Hepatocyte (in vitro differentiated cells): ENCODE data around the gene MORC2. TPM values are rescaled to one million over a fixed set of nuclear protein-coding genes. Genes with fewer than 3 reads are reported as not detected.

Experiments
- DNase-seq: peaks from one replicate; pipeline ENCODE4 v3.0.0-alpha.2; 2016; ENCODE audit warnings: low spot score
- H2AFZ ChIP-seq: fragments of 200-600 bp; sonication (generic); 2 replicates; pipeline ENCODE4 v1.6.0; 2016; ENCODE audit warnings: antibody characterized with exemption, mild to moderate bottlenecking
- H3K27ac ChIP-seq: fragments of 200-600 bp; sonication (generic); 2 replicates; pipeline ENCODE4 v1.5.1; 2016; ENCODE audit warnings: mild to moderate bottlenecking
- H3K27me3 ChIP-seq: fragments of 200-600 bp; sonication (generic); 2 replicates; pipeline ENCODE4 v1.6.1; 2016
- H3K36me3 ChIP-seq: fragments of 200-600 bp; sonication (generic); replicated peaks from 2 replicates; pipeline ENCODE4 v1.5.1; 2016; ENCODE audit warnings: low read depth; ENCODE audit not compliant: insufficient read depth
- H3K4me1 ChIP-seq: fragments of 200-600 bp; sonication (generic); 2 replicates; pipeline ENCODE4 v1.5.1; 2016; ENCODE audit warnings: mild to moderate bottlenecking, moderate library complexity; ENCODE audit not compliant: insufficient read depth
- H3K4me2 ChIP-seq: fragments of 200-600 bp; sonication (generic); 2 replicates; pipeline ENCODE4 v1.6.0; 2016
- H3K4me3 ChIP-seq: fragments of 200-600 bp; sonication (generic); 2 replicates; pipeline ENCODE4 v1.5.1; 2016; ENCODE audit warnings: mild to moderate bottlenecking
- H3K79me2 ChIP-seq: fragments of 200-600 bp; sonication (generic); 2 replicates; pipeline ENCODE4 v1.6.0; 2017; ENCODE audit warnings: mild to moderate bottlenecking
- H3K9me2 ChIP-seq: fragments of 200-600 bp; sonication (generic); replicated peaks from 2 replicates; pipeline ENCODE4 v1.6.0; 2017; ENCODE audit warnings: mild to moderate bottlenecking; ENCODE audit not compliant: insufficient read depth
- H3K9me3 ChIP-seq: fragments of 200-600 bp; sonication (generic); 2 replicates; pipeline ENCODE4 v1.5.1; 2016; ENCODE audit warnings: low read depth, mild to moderate bottlenecking
- H4K20me1 ChIP-seq: fragments of 200-600 bp; sonication (generic); 2 replicates; pipeline ENCODE4 v1.6.0; 2016; ENCODE audit warnings: mild to moderate bottlenecking; ENCODE audit not compliant: insufficient read depth, poor library complexity, severe bottlenecking
- CTCF ChIP-seq: fragments of 200-600 bp; sonication (generic); IDR thresholded peaks from 2 replicates; pipeline ENCODE4 v1.5.1; 2016; ENCODE audit warnings: antibody characterized with exemption, mild to moderate bottlenecking; ENCODE audit not compliant: poor library complexity
- EZH2 ChIP-seq: fragments of 200-600 bp; sonication (generic); IDR thresholded peaks from 2 replicates; pipeline ENCODE4 v1.6.1; 2016; ENCODE audit warnings: antibody characterized with exemption, mild to moderate bottlenecking, borderline replicate concordance
- EZH2phosphoT487 ChIP-seq: fragments of 200-600 bp; sonication (generic); IDR thresholded peaks from one replicate; pipeline ENCODE4 v1.6.1; 2018; ENCODE audit warnings: antibody characterized with exemption, mild to moderate bottlenecking, low read depth, moderate library complexity; ENCODE audit not compliant: unreplicated experiment, severe bottlenecking
- WGBS: methylation state at CpG from one replicate; pipeline ENCODE4 v1.1.6; 2016; ENCODE audit warnings: low lambda C conversion rate; ENCODE audit errors: missing lambda C conversion rate; 5-methylcytosine and 5-hydroxymethylcytosine counted together
- polyA plus RNA-seq: library from polyadenylated mRNA; unstranded; fragments of >200 nt; fragmentation: Nextera tagmentation; extraction: Ambion mirVana; gene quantifications from 2 replicates; pipeline ENCODE4 v1.2.1, GENCODE V29; 2016
- total RNA-seq: library from RNA; depleted of rRNA; stranded (reverse); fragments of >200 nt; gene quantifications from 2 replicates; pipeline ENCODE4 v1.2.3, GENCODE V29; 2014

Gene MORC2
- total and polyA plus RNA-seq, 2 experiments from 2014 or later: 15.6 to 24.0 TPM

- H2AFZ ChIP-seq: no peak overlapping the region
- no peaks in the 10 kb centered on the region for H3K27me3 ChIP-seq
- TF ChIP-seq EZH2phosphoT487 (no peak), CTCF (no peak), EZH2 (no peak)
- H3K4me3 ChIP-seq: no peak overlapping the region
- DNase-seq: no peak
- H3K4me1 ChIP-seq: no peaks in the 10 kb centered on the region
- 98% methylated on average over 9 of the region's 9 CpGs for WGBS
- H3K4me2 ChIP-seq: no peak overlapping the region
- no peaks in the 10 kb centered on the region for H3K9me2 ChIP-seq
- no peaks in the 10 kb centered on the region for H3K79me2 ChIP-seq
- H3K36me3 ChIP-seq: no peaks in the 10 kb centered on the region
- no peak overlapping the region for H3K27ac ChIP-seq
- no peaks in the 10 kb centered on the region for H3K9me3 ChIP-seq
- no peaks in the 10 kb centered on the region for H4K20me1 ChIP-seq
These were observed 45.2 kb downstream of the MORC2 start for GRCh38 chr22:30923168-30923900.

GRCh38 chr22:30922151-30922611 is 46.4 kb downstream of the MORC2 start:
- Histone ChIP-seq H3K9me3 (no peaks in the 10 kb centered on the region), H3K4me3 (no peak overlapping the region), H3K9me2 (no peaks in the 10 kb centered on the region), H3K4me1 (no peaks in the 10 kb centered on the region), H2AFZ (no peak overlapping the region), H4K20me1 (no peaks in the 10 kb centered on the region), H3K27me3 (no peaks in the 10 kb centered on the region), H3K36me3 (no peaks in the 10 kb centered on the region), H3K27ac (no peak overlapping the region), H3K4me2 (no peak overlapping the region), H3K79me2 (no peaks in the 10 kb centered on the region)
- 97% methylated on average over 34 of the region's 34 CpGs for WGBS
- TF ChIP-seq EZH2 (no peak), EZH2phosphoT487 (no peak), CTCF (no peak)
- no peak for DNase-seq

GRCh38 chr22:30921108-30921507 is 47.5 kb downstream of the MORC2 start:
- no peak overlapping the region for H2AFZ ChIP-seq
- no peaks in the 10 kb centered on the region for H3K9me2 ChIP-seq
- no peaks in the 10 kb centered on the region for H3K79me2 ChIP-seq
- H3K36me3 ChIP-seq: no peaks in the 10 kb centered on the region
- H3K9me3 ChIP-seq: no peaks in the 10 kb centered on the region
- DNase-seq: no peak
- no peak overlapping the region for H3K27ac ChIP-seq
- H3K4me2 ChIP-seq: peak overlapping the region; percentile 0
- no peak overlapping the region for H3K4me3 ChIP-seq
- H3K4me1 ChIP-seq: no peaks in the 10 kb centered on the region
- no peak for TF ChIP-seq EZH2phosphoT487
- TF ChIP-seq EZH2: no peak
- no peak for TF ChIP-seq CTCF
- no peaks in the 10 kb centered on the region for H4K20me1 ChIP-seq
- WGBS: 92% methylated on average over 6 of the region's 6 CpGs
- H3K27me3 ChIP-seq: no peaks in the 10 kb centered on the region
